Right renal pelvis (tissue), 4 donors: ENCODE data around the gene MYO5B. TPM values are rescaled to one million over a fixed set of nuclear protein-coding genes. Genes with fewer than 3 reads are reported as not detected.
"Not testable (repeated sequence)": the region's sequence is repeated elsewhere in the genome, so short reads cannot be mapped to it uniquely, and the experiment has no call there.

ENCODE experiments used
- DNase-seq, 4 donors: peaks; one replicate each; pipeline ENCODE4 v3.0.0-alpha.2; 2013; ENCODE audit warnings: low read depth in 4 of 4, low spot score in 3 of 4, missing footprints in 1 of 4
- polyA plus RNA-seq, 4 donors: library from polyadenylated mRNA; unstranded; fragments of 120-200 nt; gene quantifications; one replicate each; pipeline ENCODE4 v1.2.1, GENCODE V29; 2013; ENCODE audit not compliant: insufficient read length in 4 of 4

MYO5B gene
- 10 to 100 TPM; 25.8 to 33.4 (median 27.5) TPM for polyA plus RNA-seq

- peak in 3 of 4 donors; percentile 45 to 53 (median 49) for DNase-seq
Measured at GRCh38 chr18:50194631-50195532, at the start of gene MYO5B. MYO5B (minus strand) TSS chr18:50195147; CDS start chr18:50194793, 354 bp downstream.

- DNase-seq, result not testable (repeated sequence)
Measured at GRCh38 chr18:50241768-50242167, 46.8 kb upstream of the MYO5B start.

GRCh38 chr18:50240080-50240563 lies 45.2 kb upstream of the MYO5B start:
- DNase-seq, result no peak

DNA sequence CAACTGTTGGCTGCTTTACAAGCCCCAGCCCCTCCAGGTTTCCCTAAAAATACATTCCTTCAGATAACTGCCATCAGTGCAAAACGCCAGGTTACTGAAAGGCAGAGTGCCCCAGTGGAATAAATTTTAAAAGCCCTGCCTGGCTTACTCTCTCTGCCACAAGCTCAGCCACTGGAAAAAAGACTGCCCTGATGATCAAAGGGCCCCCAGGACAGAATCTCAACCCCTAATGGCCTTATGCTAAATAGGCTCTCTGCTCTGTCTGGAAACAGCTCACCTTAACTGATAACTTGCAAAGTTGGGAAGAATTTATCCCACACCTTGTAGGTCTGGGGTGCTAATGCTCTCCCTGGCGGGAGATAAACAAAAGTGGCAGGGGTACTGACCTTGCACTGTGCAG lies 37.5 kb upstream of the MYO5B start:
- DNase-seq, result no peak

DNA sequence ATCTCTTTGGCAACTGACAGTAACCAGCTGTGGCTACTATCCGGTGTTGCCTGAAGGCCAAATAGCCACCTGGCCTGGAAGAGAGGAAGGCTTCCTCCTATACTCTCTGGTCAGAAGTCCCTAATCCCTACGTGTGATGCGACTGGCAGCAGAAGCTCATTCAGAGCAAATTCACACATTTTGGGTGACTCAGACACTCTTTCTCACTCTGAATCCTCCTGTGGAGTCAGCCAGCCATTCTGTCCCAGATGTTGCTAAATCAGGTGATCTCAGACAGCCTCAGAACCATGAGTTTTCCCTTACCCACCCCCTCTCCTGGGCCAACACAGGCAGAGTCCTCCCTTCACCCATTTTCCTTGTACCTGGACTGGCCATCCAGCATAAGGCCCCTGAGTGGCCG lies 36.7 kb upstream of the MYO5B start:
- DNase-seq, result no peak

GRCh38 chr18:50220249-50220648 lies 25.3 kb upstream of the MYO5B start:
- DNase-seq, result not testable (repeated sequence)

DNA sequence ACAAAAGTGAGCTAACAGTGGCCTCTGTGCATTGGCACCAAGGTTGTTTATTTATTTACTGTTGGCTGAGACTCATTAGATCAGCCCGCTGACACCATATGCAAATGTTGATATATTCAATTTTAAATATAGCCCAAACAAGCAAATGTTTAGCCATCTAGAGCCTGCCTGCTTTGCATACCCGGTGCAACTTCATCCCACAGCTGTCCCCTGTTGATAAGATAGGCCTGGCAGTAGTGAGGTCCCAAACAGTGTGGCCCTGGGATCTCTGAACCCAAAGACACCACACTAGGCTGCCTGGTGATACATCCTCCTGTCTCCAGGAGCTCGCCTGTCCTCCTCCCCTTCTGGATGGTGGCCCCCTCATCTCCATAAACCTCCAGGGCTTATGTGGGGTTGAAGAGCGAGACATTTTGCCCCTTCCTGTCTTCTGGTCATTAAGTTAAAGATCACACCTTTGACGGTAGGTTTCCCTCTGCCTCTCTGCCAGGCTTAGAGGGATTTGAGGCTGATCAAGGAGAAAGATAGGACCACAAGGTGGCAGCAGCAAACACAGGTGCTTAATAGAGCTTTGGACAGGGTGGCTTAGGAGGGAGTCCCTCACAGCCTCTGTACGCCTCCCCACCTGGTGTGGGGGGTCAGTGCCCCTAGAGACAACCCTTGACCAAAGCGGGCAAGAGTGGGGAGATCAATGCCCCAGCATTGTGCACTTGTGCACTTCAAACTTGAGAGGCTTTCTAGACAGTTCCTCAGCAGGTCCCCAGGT lies 23.7 kb upstream of the MYO5B start:
- DNase-seq, result no peak

GRCh38 chr18:50209311-50209710 lies 14.4 kb upstream of the MYO5B start:
- DNase-seq, result no peak

DNA sequence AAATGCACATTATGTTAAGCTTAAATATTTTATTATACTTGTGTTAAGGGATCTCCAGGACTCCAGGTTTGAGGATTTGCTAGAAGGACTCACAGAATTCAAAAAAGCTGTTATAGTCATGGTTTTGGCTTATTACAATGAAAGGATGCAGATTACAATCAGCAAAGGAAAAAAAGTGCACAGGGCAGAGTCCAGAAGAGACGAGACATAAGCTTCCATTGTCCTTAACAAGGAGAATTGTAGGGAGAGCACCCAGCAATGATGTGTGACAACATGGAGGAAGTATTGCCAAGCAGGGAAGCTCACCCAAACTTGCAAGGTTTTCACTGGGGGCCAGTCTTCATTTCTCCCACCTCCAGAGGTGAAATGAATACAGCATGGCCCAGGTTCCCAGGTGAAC lies 12.8 kb upstream of the MYO5B start:
- no peak for DNase-seq

DNA sequence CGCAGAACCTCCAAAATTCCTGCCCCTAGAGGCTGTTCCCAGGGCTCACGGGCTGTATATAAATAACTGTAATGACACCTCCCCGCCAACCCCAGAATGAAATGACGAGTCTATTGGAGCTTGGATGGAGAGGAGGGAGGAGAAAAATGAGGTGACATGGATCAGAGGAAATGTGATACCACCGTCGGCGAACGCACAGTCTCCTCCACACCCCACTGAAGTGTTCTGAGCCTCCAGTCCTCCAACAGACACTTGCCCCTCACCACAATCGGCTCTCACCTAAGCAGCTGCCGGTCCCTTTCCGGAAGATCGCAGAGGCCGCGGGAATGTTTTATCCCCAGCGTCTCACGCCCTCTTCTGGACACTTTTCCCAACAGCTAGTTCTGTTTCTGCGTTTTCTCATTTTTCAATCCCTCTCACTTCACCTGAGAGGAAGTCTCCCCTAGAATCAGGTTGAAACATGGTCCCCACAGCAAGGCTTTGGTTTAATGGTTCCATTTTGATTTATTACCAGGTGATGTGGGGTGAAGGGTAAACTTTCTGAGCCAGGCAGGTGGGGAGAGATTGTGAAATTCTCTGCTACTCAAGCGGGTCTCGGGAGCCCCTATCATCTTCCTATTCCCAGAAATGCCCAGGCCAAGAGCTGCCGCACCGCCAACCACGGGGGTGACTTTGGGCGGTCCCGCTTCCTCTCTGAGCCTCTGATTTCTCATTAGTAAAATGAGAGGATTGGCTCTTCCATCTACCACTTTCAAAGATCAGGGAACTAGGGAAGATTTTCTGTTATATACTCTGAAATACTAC lies 9.1 kb upstream of the MYO5B start:
- DNase-seq, result peak in 3 of 4 donors; percentile 52 to 53 (median 52)

- no peak for DNase-seq
Measured at GRCh38 chr18:50201476-50202018, 6.6 kb upstream of the MYO5B start.

- no peak for DNase-seq
Measured at GRCh38 chr18:50199921-50200320, 5.0 kb upstream of the MYO5B start.

- no peak for DNase-seq
Measured at GRCh38 chr18:50199346-50199855, 4.5 kb upstream of the MYO5B start.

- DNase-seq, result no peak
Measured at GRCh38 chr18:50196261-50196660, 1.3 kb upstream of the MYO5B start.

- DNase-seq, result no peak
Measured at GRCh38 chr18:50195689-50196088, 742 bp upstream of the MYO5B start.

- no peak for DNase-seq
Measured at GRCh38 chr18:50193796-50194630, 934 bp downstream of the MYO5B start.

DNA sequence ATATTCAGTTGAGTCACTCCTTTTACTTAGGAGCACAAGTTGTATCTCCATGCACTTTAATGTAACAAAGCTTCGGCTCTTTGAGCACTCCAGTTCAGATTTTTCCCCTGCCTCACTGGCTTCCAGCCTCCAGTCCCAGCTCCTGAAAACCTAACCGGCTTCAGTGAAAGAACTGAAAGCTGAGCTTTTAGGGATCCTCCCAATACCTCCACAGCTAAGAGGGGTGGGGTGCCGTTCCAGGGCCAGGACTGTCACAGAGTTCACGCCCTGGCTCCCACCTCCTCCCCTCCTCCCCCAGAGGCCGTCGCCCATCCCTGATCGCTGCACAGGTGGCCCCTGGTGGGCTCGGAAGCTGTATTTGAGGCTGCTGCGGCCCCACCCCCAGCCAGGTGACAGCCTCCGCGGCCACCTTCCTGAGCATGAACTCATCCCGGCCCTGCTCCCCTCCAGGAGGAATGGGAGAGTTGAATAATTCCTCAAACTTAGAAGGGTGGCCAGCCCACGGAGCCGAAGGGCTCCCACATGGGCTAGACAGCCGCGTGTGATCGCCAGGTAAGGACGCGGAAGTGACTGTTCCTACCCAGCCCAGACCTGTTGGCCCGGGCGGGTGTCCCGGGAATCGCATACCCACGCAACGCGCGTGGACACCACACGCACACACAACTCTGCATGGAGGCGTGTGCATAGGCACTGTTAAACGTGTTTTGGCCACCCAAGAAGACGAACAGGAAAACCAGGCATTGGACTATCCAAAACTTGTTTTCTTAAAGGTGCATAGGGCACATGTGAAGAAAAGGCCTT lies 1.8 kb downstream of the MYO5B start:
- DNase-seq, result no peak

- DNase-seq, result no peak
Measured at GRCh38 chr18:50190926-50191325, 4.0 kb downstream of the MYO5B start.
